H7 (cell line): ENCODE results near the gene FNDC3B. TPM values are rescaled to one million over a fixed set of nuclear protein-coding genes. Genes with fewer than 3 reads are reported as not detected.

Experiments
- DNase-seq: peaks from one replicate; pipeline ENCODE4 v3.0.0; 2012
- H3K27me3 ChIP-seq: 2 replicates; pipeline ENCODE4 v1.6.0; 2011; ENCODE audit warnings: mild to moderate bottlenecking, low read length; ENCODE audit not compliant: control insufficient read depth, insufficient read depth
- H3K36me3 ChIP-seq: replicated peaks from 2 replicates; pipeline ENCODE4 v1.5.1; 2011; ENCODE audit warnings: low read length; ENCODE audit not compliant: control insufficient read depth, insufficient read depth
- H3K4me3 ChIP-seq: 2 replicates; pipeline ENCODE4 v1.5.1; 2011; ENCODE audit warnings: low read depth, mild to moderate bottlenecking, control low read depth, low read length, moderate library complexity; ENCODE audit not compliant: insufficient read depth
- total RNA-seq: library from RNA; depleted of rRNA; stranded (reverse); fragments of >200 nt; shearing (Covaris generic); gene quantifications from 2 replicates; pipeline ENCODE4 v1.2.3, GENCODE V29; 2014

Gene FNDC3B
- total RNA-seq, 1 experiment from 2014 or later, result 24.2 TPM

- H3K27me3 ChIP-seq, result no peaks in the 10 kb centered on the region
- no peaks in the 10 kb centered on the region for H3K36me3 ChIP-seq
- DNase-seq, result no peak
- H3K4me3 ChIP-seq, result no peak overlapping the region
These were observed 164.3 kb downstream of the FNDC3B start for GRCh38 chr3:172203522-172204258.

- no peak overlapping the region for H3K4me3 ChIP-seq
- H3K36me3 ChIP-seq, result no peaks in the 10 kb centered on the region
- no peak for DNase-seq
- no peaks in the 10 kb centered on the region for H3K27me3 ChIP-seq
These were observed 165.3 kb downstream of the FNDC3B start for GRCh38 chr3:172204716-172205115.

- no peaks in the 10 kb centered on the region for H3K36me3 ChIP-seq
- no peak overlapping the region for H3K4me3 ChIP-seq
- H3K27me3 ChIP-seq, result no peaks in the 10 kb centered on the region
- DNase-seq, result peak; percentile 68
These were observed 169.4 kb downstream of the FNDC3B start for GRCh38 chr3:172208586-172209332.

GRCh38 chr3:172209333-172210321 is 170.2 kb downstream of the FNDC3B start:
- Histone ChIP-seq H3K36me3 (no peaks in the 10 kb centered on the region), H3K27me3 (no peaks in the 10 kb centered on the region), H3K4me3 (no peak overlapping the region)
- no peak for DNase-seq

GRCh38 chr3:172210355-172210754 is 171.0 kb downstream of the FNDC3B start:
- DNase-seq, result no peak
- H3K27me3 ChIP-seq, result no peaks in the 10 kb centered on the region
- no peaks in the 10 kb centered on the region for H3K36me3 ChIP-seq
- H3K4me3 ChIP-seq, result no peak overlapping the region

- DNase-seq, result no peak
- H3K27me3 ChIP-seq, result no peaks in the 10 kb centered on the region
- no peak overlapping the region for H3K4me3 ChIP-seq
- H3K36me3 ChIP-seq, result no peaks in the 10 kb centered on the region
These were observed 171.7 kb downstream of the FNDC3B start for GRCh38 chr3:172211123-172211522.

GRCh38 chr3:172213200-172213599 is 173.8 kb downstream of the FNDC3B start:
- DNase-seq, result no peak
- H3K4me3 ChIP-seq, result no peak overlapping the region

GRCh38 chr3:172213904-172214303 is 174.5 kb downstream of the FNDC3B start:
- no peak for DNase-seq

More at GRCh38 chr3:172213200-172213599, 173.8 kb downstream of the FNDC3B start:
- Histone ChIP-seq H3K36me3 (no peaks in the 10 kb centered on the region), H3K27me3 (no peaks in the 10 kb centered on the region)

GRCh38 chr3:172216267-172216666 is 176.9 kb downstream of the FNDC3B start:
- no peak overlapping the region for H3K4me3 ChIP-seq
- H3K27me3 ChIP-seq, result no peaks in the 10 kb centered on the region
- DNase-seq, result no peak
- H3K36me3 ChIP-seq, result no peaks in the 10 kb centered on the region

More at GRCh38 chr3:172213904-172214303, 174.5 kb downstream of the FNDC3B start:
- Histone ChIP-seq H3K4me3 (no peak overlapping the region), H3K27me3 (no peaks in the 10 kb centered on the region), H3K36me3 (no peaks in the 10 kb centered on the region)

- H3K4me3 ChIP-seq, result no peak overlapping the region
- no peaks in the 10 kb centered on the region for H3K27me3 ChIP-seq
- no peak for DNase-seq
- no peaks in the 10 kb centered on the region for H3K36me3 ChIP-seq
These were observed 177.5 kb downstream of the FNDC3B start for GRCh38 chr3:172216911-172217310.

GRCh38 chr3:172217877-172218276 is 178.5 kb downstream of the FNDC3B start:
- Histone ChIP-seq H3K36me3 (no peaks in the 10 kb centered on the region), H3K4me3 (no peak overlapping the region), H3K27me3 (no peaks in the 10 kb centered on the region)
- no peak for DNase-seq

- DNase-seq, result no peak
- H3K4me3 ChIP-seq, result no peak overlapping the region
These were observed 179.3 kb downstream of the FNDC3B start for GRCh38 chr3:172218350-172219323.

GRCh38 chr3:172219750-172220149 is 180.4 kb downstream of the FNDC3B start:
- no peaks in the 10 kb centered on the region for H3K36me3 ChIP-seq
- no peak for DNase-seq
- no peak overlapping the region for H3K4me3 ChIP-seq
- H3K27me3 ChIP-seq, result no peaks in the 10 kb centered on the region

More at GRCh38 chr3:172218350-172219323, 179.3 kb downstream of the FNDC3B start:
- H3K27me3 ChIP-seq, result no peaks in the 10 kb centered on the region
- no peaks in the 10 kb centered on the region for H3K36me3 ChIP-seq
